A673 (cell line): ENCODE measurements around the gene CCT8.

Source experiments
- EZH2 ChIP-seq: fragments of 200-600 bp; sonication (generic); IDR thresholded peaks from 2 replicates; pipeline ENCODE4 v1.6.1; 2017; ENCODE audit warnings: borderline replicate concordance, low read depth, mild to moderate bottlenecking, mixed read lengths, antibody characterized with exemption, low read length; ENCODE audit not compliant: poor library complexity, severe bottlenecking
- TF ChIP-seq, protein P1 (sequence below): fragments of 300-800, 200-600 bp; sonication (generic); conservative IDR thresholded peaks from 2 replicates; pipeline ENCODE4 v1.5.1; 2017; ENCODE audit warnings: low read depth, mild to moderate bottlenecking, antibody characterized with exemption, low read length, moderate library complexity, mixed read lengths

DNA sequence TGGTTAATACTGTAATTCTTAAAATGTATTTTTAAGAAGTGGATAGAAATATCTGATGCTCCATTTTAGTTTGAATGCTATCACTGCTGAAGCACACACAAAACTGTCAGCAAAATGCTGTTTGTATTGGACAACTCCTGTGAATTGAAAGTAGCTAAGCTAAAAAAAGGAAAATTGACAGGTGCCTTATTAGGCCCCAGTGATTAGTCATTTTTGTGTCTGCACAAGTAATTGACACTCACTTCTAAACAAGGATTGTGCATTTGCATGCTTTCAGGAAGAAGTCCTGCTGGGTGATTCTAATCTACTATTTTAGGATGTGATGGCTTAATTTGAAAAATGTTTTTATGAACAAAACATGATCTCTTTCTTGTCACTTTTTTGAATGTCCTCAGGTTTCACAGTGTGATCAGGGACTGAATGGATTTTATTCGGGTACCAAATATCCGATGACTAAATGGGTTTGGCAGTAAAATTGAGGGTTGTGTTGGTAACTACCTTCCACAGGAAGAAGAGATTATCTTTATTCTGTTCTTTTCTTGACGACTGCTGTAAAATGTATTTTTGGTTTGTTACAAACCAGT, 44.0 kb upstream of the CCT8 start:
- TF ChIP-seq, protein P1, sequence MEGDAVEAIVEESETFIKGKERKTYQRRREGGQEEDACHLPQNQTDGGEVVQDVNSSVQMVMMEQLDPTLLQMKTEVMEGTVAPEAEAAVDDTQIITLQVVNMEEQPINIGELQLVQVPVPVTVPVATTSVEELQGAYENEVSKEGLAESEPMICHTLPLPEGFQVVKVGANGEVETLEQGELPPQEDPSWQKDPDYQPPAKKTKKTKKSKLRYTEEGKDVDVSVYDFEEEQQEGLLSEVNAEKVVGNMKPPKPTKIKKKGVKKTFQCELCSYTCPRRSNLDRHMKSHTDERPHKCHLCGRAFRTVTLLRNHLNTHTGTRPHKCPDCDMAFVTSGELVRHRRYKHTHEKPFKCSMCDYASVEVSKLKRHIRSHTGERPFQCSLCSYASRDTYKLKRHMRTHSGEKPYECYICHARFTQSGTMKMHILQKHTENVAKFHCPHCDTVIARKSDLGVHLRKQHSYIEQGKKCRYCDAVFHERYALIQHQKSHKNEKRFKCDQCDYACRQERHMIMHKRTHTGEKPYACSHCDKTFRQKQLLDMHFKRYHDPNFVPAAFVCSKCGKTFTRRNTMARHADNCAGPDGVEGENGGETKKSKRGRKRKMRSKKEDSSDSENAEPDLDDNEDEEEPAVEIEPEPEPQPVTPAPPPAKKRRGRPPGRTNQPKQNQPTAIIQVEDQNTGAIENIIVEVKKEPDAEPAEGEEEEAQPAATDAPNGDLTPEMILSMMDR: no peak
- TF ChIP-seq EZH2: no peak
